D341Med (cell line): ENCODE results near the gene VCP.
A peak's percentile ranks its signal among the peaks of the same experiment; 100 is the strongest.

Experiments
- DNase-seq: peaks from one replicate; pipeline ENCODE4 v3.0.0; 2012; ENCODE audit warnings: low spot score

Gene VCP

GRCh38 chr9:35072461-35073278, at the start of gene VCP:
TSS of gene VCP (minus strand) at chr9:35072625. CDS start at chr9:35072353, 272 bp downstream.
- peak; percentile 96 for DNase-seq

GRCh38 chr9:35116898-35117551, 44.6 kb upstream of the VCP start:
- peak; percentile 85 for DNase-seq

- no peak for DNase-seq
Measured at GRCh38 chr9:35116539-35116897, 44.1 kb upstream of the VCP start.

GRCh38 chr9:35115680-35116538, 43.5 kb upstream of the VCP start, which contains the start of gene ATOSB:
TSS of gene ATOSB (minus strand) at chr9:35115862. CDS start at chr9:35108274, 7,588 bp downstream.
- DNase-seq: peak; percentile 94

- no peak for DNase-seq
Measured at GRCh38 chr9:35114840-35115628, 42.6 kb upstream of the VCP start.

GRCh38 chr9:35114113-35114839, 41.9 kb upstream of the VCP start:
- DNase-seq: peak; percentile 57

- DNase-seq: no peak
Measured at GRCh38 chr9:35112257-35113020, 40.0 kb upstream of the VCP start.

- DNase-seq: peak; percentile 95
Measured at GRCh38 chr9:35111001-35111933, 38.8 kb upstream of the VCP start.

GRCh38 chr9:35110327-35110761, 37.9 kb upstream of the VCP start:
- DNase-seq: no peak

- no peak for DNase-seq
Measured at GRCh38 chr9:35108946-35109575, 36.6 kb upstream of the VCP start.

- no peak for DNase-seq
Measured at GRCh38 chr9:35108461-35108860, 36.0 kb upstream of the VCP start.

GRCh38 chr9:35107297-35108290, 35.2 kb upstream of the VCP start:
- DNase-seq: no peak

GRCh38 chr9:35106343-35106730, 33.9 kb upstream of the VCP start:
- DNase-seq: no peak

- DNase-seq: no peak
Measured at GRCh38 chr9:35105571-35106342, 33.3 kb upstream of the VCP start.

GRCh38 chr9:35105126-35105525, 32.7 kb upstream of the VCP start:
- DNase-seq: no peak

GRCh38 chr9:35104586-35104985, 32.2 kb upstream of the VCP start:
- DNase-seq: no peak
